SU-DHL-6 (cell line): Measurements from ENCODE around the gene LRRC43.

ENCODE experiments used
- CTCF ChIP-seq: fragments of 200-600 bp; sonication (generic); IDR thresholded peaks from one replicate; pipeline ENCODE4 v1.5.1; 2017; ENCODE audit warnings: antibody characterized with exemption, mild to moderate bottlenecking, low read length, moderate library complexity; ENCODE audit not compliant: insufficient read depth, poor library complexity, severe bottlenecking
- EZH2phosphoT487 ChIP-seq: fragments of 200-600 bp; sonication (generic), shearing (Covaris generic); conservative IDR thresholded peaks from 2 replicates; pipeline ENCODE4 v1.6.1; 2018; ENCODE audit warnings: mild to moderate bottlenecking, antibody characterized with exemption, low read length, moderate library complexity, mixed read lengths

- TF ChIP-seq CTCF, result no peak
- no peak for TF ChIP-seq EZH2phosphoT487
Observed at GRCh38 chr12:122207391-122207790, 24.5 kb downstream of the LRRC43 start.
